Stimulated activated naive CD8-positive, alpha-beta T cell treated with anti-CD3 and anti-CD28 coated beads, Interleukin-15, Interleukin-2, amounts not matched to agents 100 ng/mL and 50 ng/mL, for 24 hours (primary cell): ENCODE results near the gene ABCD1.

ENCODE experiments used
- H3K27ac Mint-ChIP-seq: one replicate; pipeline ENCODE4 v1.8.0; 2021; ENCODE audit warnings: mild to moderate bottlenecking, mixed read lengths
- H3K27me3 Mint-ChIP-seq: one replicate; pipeline ENCODE4 v1.8.0; 2021; ENCODE audit warnings: mixed read lengths
- H3K36me3 Mint-ChIP-seq: one replicate; pipeline ENCODE4 v1.8.0; 2021; ENCODE audit warnings: low read depth, mixed read lengths
- H3K4me1 Mint-ChIP-seq: one replicate; pipeline ENCODE4 v1.8.0; 2021; ENCODE audit warnings: low read depth, mixed read lengths
- H3K4me3 Mint-ChIP-seq: one replicate; pipeline ENCODE4 v1.8.0; 2021; ENCODE audit warnings: mild to moderate bottlenecking, mixed read lengths
- H3K9me3 Mint-ChIP-seq: one replicate; pipeline ENCODE4 v1.8.0; 2021; ENCODE audit warnings: mixed read lengths

ABCD1 gene

DNA sequence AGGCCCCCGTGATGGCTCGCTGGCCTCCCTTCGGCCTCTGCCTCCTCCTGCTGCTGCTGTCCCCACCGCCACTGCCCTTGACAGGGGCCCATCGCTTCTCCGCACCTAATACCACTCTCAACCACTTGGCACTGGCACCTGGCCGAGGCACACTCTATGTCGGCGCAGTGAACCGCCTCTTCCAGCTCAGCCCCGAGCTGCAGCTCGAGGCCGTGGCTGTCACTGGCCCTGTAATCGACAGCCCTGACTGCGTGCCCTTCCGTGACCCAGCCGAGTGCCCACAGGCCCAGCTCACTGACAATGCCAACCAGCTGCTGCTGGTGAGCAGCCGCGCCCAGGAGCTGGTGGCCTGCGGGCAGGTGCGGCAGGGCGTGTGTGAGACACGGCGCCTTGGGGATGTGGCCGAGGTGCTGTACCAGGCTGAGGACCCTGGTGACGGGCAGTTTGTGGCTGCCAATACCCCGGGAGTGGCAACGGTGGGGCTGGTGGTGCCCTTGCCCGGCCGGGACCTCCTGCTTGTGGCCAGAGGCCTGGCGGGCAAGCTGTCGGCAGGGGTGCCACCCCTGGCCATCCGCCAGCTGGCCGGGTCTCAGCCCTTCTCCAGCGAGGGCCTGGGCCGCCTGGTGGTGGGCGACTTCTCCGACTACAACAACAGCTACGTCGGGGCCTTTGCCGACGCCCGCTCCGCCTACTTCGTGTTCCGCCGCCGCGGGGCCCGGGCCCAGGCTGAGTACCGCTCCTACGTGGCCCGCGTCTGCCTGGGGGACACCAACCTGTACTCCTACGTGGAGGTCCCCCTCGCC lies 42.4 kb downstream of the ABCD1 start:
- Mint-ChIP-seq H3K4me1 (peaks cover 17% of the 10 kb centered on the region), H3K27ac (peak overlapping the region; percentile 21), H3K4me3 (no peak overlapping the region)

DNA sequence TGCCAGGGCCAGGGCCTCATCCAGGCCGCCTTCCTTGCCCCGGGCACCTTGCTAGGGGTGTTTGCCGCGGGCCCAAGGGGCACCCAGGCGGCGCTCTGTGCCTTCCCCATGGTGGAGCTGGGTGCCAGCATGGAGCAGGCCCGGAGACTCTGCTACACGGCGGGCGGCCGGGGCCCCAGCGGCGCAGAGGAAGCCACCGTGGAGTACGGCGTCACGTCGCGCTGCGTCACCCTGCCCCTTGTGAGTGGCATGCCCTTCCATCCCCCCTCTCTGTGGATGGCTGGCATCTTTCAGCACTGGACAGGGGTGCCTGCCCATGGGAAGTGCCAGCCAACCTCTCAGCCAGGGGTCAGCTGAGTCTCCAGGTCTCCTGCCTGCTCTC lies 43.0 kb downstream of the ABCD1 start:
- Mint-ChIP-seq H3K9me3 (no peaks in the 10 kb centered on the region), H3K27me3 (no peaks in the 10 kb centered on the region), H3K36me3 (no peaks in the 10 kb centered on the region), H3K4me1 (peaks cover 17% of the 10 kb centered on the region), H3K4me3 (no peak overlapping the region), H3K27ac (no peak overlapping the region)

More for the DNA sequence above, 42.4 kb downstream of the ABCD1 start:
- H3K36me3 Mint-ChIP-seq = no peaks in the 10 kb centered on the region
- no peaks in the 10 kb centered on the region for H3K9me3 Mint-ChIP-seq
- no peaks in the 10 kb centered on the region for H3K27me3 Mint-ChIP-seq

GRCh38 chrX:153768311-153769157 lies 43.9 kb downstream of the ABCD1 start:
- H3K9me3 Mint-ChIP-seq = no peaks in the 10 kb centered on the region
- no peaks in the 10 kb centered on the region for H3K36me3 Mint-ChIP-seq
- no peak overlapping the region for H3K4me3 Mint-ChIP-seq
- peaks cover 17% of the 10 kb centered on the region for H3K4me1 Mint-ChIP-seq
- no peaks in the 10 kb centered on the region for H3K27me3 Mint-ChIP-seq
- no peak overlapping the region for H3K27ac Mint-ChIP-seq

- H3K27ac Mint-ChIP-seq = no peak overlapping the region
- no peak overlapping the region for H3K4me3 Mint-ChIP-seq
- no peaks in the 10 kb centered on the region for H3K27me3 Mint-ChIP-seq
- H3K36me3 Mint-ChIP-seq = no peaks in the 10 kb centered on the region
- no peaks in the 10 kb centered on the region for H3K9me3 Mint-ChIP-seq
- H3K4me1 Mint-ChIP-seq = peaks cover 17% of the 10 kb centered on the region
These were observed 44.7 kb downstream of the ABCD1 start for GRCh38 chrX:153769158-153769864.

GRCh38 chrX:153769865-153770600 lies 45.4 kb downstream of the ABCD1 start:
- Mint-ChIP-seq H3K9me3 (no peaks in the 10 kb centered on the region), H3K27ac (no peak overlapping the region), H3K4me3 (no peak overlapping the region)

DNA sequence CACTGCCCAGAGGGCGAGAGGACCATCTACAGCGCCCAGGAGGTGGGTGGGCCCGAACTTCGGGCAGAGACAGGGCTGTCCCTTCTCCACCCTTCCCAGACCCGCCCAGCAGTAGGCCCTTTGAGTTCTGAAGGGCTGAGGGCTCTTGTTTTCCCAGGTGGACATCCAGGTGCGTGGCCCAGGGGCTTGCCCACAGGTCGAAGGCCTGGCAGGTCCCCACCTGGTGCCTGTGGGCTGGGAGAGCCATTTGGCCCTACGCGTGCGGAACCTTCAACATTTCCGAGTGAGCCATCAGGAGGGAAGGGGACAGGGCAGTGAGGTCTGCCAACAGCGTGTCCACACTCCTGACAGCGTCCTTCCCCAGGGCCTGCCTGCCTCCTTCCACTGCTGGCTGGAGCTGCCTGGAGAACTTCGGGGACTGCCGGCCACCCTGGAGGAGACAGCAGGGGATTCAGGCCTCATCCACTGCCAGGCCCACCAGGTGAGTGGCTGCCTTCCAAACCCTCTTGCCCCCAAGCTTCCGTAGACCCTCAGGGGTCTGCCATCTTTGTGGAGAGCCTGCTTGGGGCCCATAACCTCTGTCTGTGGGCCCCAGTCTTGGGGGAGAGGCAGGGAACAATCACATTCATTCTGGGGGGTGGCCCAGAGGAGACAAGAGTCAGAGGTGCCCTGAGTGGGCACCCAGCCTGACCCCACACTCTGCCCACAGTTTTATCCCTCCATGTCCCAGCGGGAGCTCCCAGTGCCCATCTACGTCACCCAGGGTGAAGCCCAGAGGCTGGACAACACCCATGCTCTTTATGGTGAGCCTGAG lies 46.2 kb downstream of the ABCD1 start:
- no peak overlapping the region for H3K27ac Mint-ChIP-seq
- H3K27me3 Mint-ChIP-seq = no peaks in the 10 kb centered on the region
- peaks cover 17% of the 10 kb centered on the region for H3K4me1 Mint-ChIP-seq
- no peaks in the 10 kb centered on the region for H3K36me3 Mint-ChIP-seq
- no peaks in the 10 kb centered on the region for H3K9me3 Mint-ChIP-seq
- H3K4me3 Mint-ChIP-seq = no peak overlapping the region

More at GRCh38 chrX:153769865-153770600, 45.4 kb downstream of the ABCD1 start:
- H3K4me1 Mint-ChIP-seq = peaks cover 17% of the 10 kb centered on the region
- no peaks in the 10 kb centered on the region for H3K36me3 Mint-ChIP-seq
- H3K27me3 Mint-ChIP-seq = no peaks in the 10 kb centered on the region

DNA sequence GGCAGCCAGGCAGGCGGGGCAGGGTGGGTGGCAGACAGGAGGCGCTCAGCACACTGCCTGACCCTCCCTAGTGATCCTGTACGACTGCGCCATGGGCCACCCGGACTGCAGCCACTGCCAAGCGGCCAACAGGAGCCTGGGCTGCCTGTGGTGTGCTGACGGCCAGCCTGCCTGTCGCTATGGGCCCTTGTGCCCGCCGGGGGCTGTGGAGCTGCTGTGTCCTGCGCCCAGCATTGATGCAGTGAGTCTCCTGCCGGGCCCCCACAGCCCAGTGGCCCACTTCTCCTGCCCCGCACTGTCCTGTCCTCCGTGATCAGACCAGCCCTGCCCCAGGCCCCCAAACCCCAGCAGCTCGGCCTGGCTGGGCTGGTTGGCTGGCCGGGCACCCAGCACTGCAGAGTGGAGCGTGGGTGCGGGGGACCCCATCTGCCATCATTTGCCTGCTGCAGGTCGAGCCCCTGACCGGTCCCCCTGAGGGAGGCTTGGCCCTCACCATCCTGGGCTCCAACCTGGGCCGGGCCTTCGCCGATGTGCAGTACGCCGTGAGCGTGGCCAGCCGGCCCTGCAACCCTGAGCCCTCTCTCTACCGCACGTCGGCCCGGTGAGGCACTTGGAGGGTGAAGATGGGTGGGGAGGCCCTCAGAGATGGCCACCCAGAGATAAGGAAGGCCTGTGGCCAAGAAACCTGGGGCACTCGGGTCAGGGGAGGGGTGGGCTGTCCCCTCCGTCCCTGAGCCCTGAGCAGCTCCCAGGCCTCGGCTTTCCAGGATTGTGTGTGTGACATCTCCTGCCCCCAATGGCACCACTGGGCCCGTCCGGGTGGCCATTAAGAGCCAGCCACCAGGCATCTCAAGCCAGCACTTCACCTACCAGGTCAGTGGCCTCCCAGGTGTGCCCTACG lies 47.0 kb downstream of the ABCD1 start:
- Mint-ChIP-seq H3K36me3 (no peaks in the 10 kb centered on the region), H3K27me3 (no peaks in the 10 kb centered on the region), H3K27ac (no peak overlapping the region), H3K9me3 (no peaks in the 10 kb centered on the region), H3K4me1 (peaks cover 9% of the 10 kb centered on the region), H3K4me3 (no peak overlapping the region)

- Mint-ChIP-seq H3K9me3 (no peaks in the 10 kb centered on the region), H3K27ac (no peak overlapping the region), H3K4me1 (peaks cover 6% of the 10 kb centered on the region), H3K36me3 (no peaks in the 10 kb centered on the region), H3K4me3 (no peak overlapping the region), H3K27me3 (no peaks in the 10 kb centered on the region)
These were observed 47.9 kb downstream of the ABCD1 start for GRCh38 chrX:153772316-153773217.

GRCh38 chrX:153773218-153773611 lies 48.6 kb downstream of the ABCD1 start:
- peaks cover under 1% of the 10 kb centered on the region for H3K4me1 Mint-ChIP-seq
- H3K9me3 Mint-ChIP-seq = no peaks in the 10 kb centered on the region
- H3K27me3 Mint-ChIP-seq = no peaks in the 10 kb centered on the region
- no peaks in the 10 kb centered on the region for H3K36me3 Mint-ChIP-seq
- H3K27ac Mint-ChIP-seq = no peak overlapping the region
- no peak overlapping the region for H3K4me3 Mint-ChIP-seq

DNA sequence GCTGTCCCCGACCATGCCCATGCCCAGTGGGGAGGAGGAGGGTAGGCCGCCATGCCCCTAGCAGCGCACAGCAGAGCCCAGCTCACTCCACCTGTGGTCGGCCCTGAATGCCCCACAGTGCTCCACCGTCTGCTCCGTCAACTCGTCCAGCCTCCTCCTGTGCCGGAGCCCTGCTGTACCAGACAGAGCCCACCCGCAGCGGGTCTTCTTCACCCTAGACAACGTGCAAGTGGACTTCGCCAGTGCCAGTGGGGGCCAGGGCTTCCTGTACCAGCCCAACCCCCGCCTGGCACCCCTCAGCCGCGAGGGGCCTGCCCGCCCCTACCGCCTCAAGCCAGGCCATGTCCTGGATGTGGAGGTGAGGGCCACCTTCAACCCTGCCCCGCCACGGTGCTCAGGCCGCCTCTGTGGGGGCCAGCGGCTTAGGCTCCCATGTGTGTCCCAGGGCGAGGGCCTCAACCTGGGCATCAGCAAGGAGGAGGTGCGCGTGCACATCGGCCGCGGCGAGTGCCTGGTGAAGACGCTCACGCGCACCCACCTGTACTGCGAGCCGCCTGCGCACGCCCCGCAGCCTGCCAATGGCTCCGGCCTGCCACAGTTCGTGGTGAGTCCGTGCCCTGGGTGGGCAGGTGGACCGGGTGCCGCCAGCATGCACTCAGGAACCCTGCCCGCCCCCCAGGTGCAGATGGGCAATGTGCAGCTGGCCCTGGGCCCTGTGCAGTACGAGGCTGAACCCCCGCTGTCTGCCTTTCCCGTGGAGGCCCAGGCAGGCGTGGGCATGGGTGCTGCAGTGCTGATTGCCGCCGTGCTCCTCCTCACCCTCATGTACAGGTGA lies 49.3 kb downstream of the ABCD1 start:
- no peaks in the 10 kb centered on the region for H3K27me3 Mint-ChIP-seq
- H3K36me3 Mint-ChIP-seq = no peaks in the 10 kb centered on the region
- no peak overlapping the region for H3K4me3 Mint-ChIP-seq
- H3K4me1 Mint-ChIP-seq = no peaks in the 10 kb centered on the region
- no peaks in the 10 kb centered on the region for H3K9me3 Mint-ChIP-seq
- no peak overlapping the region for H3K27ac Mint-ChIP-seq

DNA sequence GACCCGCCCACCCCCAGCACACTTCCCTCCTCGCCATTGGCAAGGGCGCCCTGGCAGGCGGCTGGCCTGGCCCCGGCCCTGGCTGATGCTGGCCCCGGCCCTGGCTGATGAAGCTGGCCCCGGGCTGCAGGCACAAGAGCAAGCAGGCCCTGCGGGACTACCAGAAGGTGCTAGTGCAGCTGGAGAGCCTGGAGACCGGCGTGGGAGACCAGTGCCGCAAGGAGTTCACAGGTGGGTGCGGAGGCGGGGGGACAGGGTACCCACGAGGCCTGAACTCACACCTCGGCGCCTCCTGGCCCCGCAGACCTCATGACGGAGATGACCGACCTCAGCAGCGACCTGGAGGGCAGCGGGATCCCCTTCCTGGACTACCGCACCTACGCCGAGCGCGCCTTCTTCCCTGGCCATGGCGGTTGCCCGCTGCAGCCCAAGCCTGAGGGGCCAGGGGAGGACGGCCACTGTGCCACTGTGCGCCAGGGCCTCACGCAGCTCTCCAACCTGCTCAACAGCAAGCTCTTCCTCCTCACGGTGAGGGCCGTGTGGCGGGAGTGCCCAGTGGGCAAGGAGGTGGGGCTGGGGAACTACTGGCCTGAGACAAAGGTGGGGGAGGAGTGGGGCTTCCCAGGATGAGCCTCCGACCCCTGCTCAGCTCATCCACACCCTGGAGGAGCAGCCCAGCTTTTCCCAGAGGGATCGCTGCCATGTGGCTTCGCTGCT lies 50.1 kb downstream of the ABCD1 start:
- Mint-ChIP-seq H3K27ac (no peak overlapping the region), H3K4me3 (no peak overlapping the region), H3K36me3 (no peaks in the 10 kb centered on the region), H3K9me3 (no peaks in the 10 kb centered on the region), H3K4me1 (no peaks in the 10 kb centered on the region), H3K27me3 (no peaks in the 10 kb centered on the region)
